ENCODE measurements around the gene NELL2. TPM values are rescaled to one million over a fixed set of nuclear protein-coding genes. Genes with fewer than 3 reads are reported as not detected.

NELL2 gene
- polyA plus RNA-seq, 3 donors = 0.09 to 0.98 (median 0.39) TPM

DNA sequence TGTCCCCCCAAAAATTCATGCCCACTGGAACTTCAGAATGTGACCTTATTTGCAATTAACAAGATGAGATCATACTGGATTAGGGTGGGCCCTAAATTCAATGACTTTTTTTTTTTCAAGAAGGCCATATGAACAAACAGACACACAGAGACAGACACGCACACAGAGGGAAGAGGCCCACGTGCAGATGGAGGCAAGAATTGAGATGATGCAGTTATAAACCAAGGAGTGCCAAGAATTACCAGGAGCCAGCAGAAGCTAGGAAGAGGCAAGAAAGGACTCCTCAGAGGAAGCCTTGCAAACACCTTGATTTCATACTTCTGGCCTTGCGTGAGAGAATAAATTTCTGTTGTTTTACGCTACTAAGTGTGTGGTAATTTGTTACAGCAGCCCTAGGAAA lies 33.4 kb downstream of the NELL2 start:
- Histone ChIP-seq H3K4me3 (replicated peaks in 1 of 3; ENCODE audit: low read depth in 2 of 3, low read length in 3 of 3) (no peak overlapping the region), H3K79me2 (ENCODE audit: insufficient read depth, low read length) (no peaks in the 10 kb centered on the region), H3K9me3 (replicated peaks in 1 of 2; ENCODE audit: control insufficient read depth in 1 of 2, insufficient read depth in 1 of 2, low read length in 2 of 2) (no peaks in the 10 kb centered on the region), H3K27ac (ENCODE audit: low read depth in 1 of 2, low read length in 2 of 2) (no peak overlapping the region), H4K20me1 (ENCODE audit: insufficient read depth, low read length) (no peaks in the 10 kb centered on the region), H3K9ac (ENCODE audit: insufficient read depth, low read length, poor library complexity, severe bottlenecking) (no peak overlapping the region), H3K4me2 (replicated peaks; ENCODE audit: extremely low read depth, low read length, poor library complexity, severe bottlenecking) (no peak overlapping the region), H3K4me1 (ENCODE audit: control insufficient read depth in 1 of 2, insufficient read depth in 2 of 2, low read length in 2 of 2) (no peaks in the 10 kb centered on the region), H3K27me3 (ENCODE audit: control insufficient read depth in 2 of 2, insufficient read depth in 2 of 2, low read length in 2 of 2) (no peaks in the 10 kb centered on the region), H3K36me3 (replicated peaks in 1 of 2; ENCODE audit: control insufficient read depth in 1 of 2, insufficient read depth in 2 of 2, low read length in 2 of 2) (no peaks in the 10 kb centered on the region), H2AFZ (ENCODE audit: insufficient read depth, low read depth, low read length, poor library complexity, severe bottlenecking) (no peak overlapping the region)
- Mint-ChIP-seq H3K9me3 (peaks cover 0 to 4% (median 1%) of the 10 kb centered on the region in 7 donors), H3K4me3 (no peak overlapping the region), H3K36me3 (no peaks in the 10 kb centered on the region), H3K27me3 (ENCODE audit: low read depth in 3 of 3) (peaks cover 0 to 3% (median 0%) of the 10 kb centered on the region in 3 donors), H3K27ac (no peak overlapping the region), H3K4me1 (no peaks in the 10 kb centered on the region)
- intact Hi-C loops (cut with micrococcal nuclease) = no loop called here
- WGBS (ENCODE audit: insufficient coverage) = 60% methylated on average over 1 of the region's 4 CpGs
- TF ChIP-seq, protein P1, sequence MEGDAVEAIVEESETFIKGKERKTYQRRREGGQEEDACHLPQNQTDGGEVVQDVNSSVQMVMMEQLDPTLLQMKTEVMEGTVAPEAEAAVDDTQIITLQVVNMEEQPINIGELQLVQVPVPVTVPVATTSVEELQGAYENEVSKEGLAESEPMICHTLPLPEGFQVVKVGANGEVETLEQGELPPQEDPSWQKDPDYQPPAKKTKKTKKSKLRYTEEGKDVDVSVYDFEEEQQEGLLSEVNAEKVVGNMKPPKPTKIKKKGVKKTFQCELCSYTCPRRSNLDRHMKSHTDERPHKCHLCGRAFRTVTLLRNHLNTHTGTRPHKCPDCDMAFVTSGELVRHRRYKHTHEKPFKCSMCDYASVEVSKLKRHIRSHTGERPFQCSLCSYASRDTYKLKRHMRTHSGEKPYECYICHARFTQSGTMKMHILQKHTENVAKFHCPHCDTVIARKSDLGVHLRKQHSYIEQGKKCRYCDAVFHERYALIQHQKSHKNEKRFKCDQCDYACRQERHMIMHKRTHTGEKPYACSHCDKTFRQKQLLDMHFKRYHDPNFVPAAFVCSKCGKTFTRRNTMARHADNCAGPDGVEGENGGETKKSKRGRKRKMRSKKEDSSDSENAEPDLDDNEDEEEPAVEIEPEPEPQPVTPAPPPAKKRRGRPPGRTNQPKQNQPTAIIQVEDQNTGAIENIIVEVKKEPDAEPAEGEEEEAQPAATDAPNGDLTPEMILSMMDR (IDR thresholded peaks at IDR 0.05) = no peak
- no peak for DNase-seq

DNA sequence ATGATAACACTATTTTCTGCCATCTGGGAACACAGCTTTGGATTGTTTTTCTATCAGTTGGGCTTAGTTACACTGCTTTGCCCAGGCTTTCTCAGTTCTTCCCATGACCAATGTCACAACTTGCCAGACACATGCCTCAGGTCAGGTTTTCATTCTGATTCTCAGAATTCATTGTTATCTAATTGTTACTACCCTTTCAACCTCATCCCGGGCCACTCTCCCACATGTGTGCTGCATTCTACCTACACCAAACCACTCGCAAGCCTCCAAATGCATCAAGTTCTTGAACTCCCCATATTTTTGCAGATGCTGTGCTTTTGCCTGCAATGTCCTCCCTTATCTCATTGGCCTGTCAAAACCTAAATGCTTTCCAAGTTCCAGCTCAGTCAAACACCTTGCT lies 36.3 kb downstream of the NELL2 start:
- no peaks in the 10 kb centered on the region for H3K9me3 ChIP-seq (replicated peaks in 1 of 2; ENCODE audit: control insufficient read depth in 1 of 2, insufficient read depth in 1 of 2, low read length in 2 of 2)
- H3K9ac ChIP-seq (ENCODE audit: insufficient read depth, low read length, poor library complexity, severe bottlenecking) = no peak overlapping the region
- intact Hi-C loops (cut with micrococcal nuclease) = no loop called here
- H3K4me2 ChIP-seq (replicated peaks; ENCODE audit: extremely low read depth, low read length, poor library complexity, severe bottlenecking) = no peak overlapping the region
- no peaks in the 10 kb centered on the region for H3K4me1 Mint-ChIP-seq
- no peak overlapping the region for H3K4me3 Mint-ChIP-seq
- H3K27me3 ChIP-seq (ENCODE audit: control insufficient read depth in 2 of 2, insufficient read depth in 2 of 2, low read length in 2 of 2) = no peaks in the 10 kb centered on the region
- H3K79me2 ChIP-seq (ENCODE audit: insufficient read depth, low read length) = no peaks in the 10 kb centered on the region
- no peaks in the 10 kb centered on the region for H3K36me3 ChIP-seq (replicated peaks in 1 of 2; ENCODE audit: control insufficient read depth in 1 of 2, insufficient read depth in 2 of 2, low read length in 2 of 2)
- H4K20me1 ChIP-seq (ENCODE audit: insufficient read depth, low read length) = no peaks in the 10 kb centered on the region
- H2AFZ ChIP-seq (ENCODE audit: insufficient read depth, low read depth, low read length, poor library complexity, severe bottlenecking) = no peak overlapping the region
- TF ChIP-seq, protein P1 (IDR thresholded peaks at IDR 0.05) = no peak
- no peak overlapping the region for H3K4me3 ChIP-seq (replicated peaks in 1 of 3; ENCODE audit: low read depth in 2 of 3, low read length in 3 of 3)
- H3K9me3 Mint-ChIP-seq = peaks cover 0 to 4% (median 1%) of the 10 kb centered on the region in 7 donors
- H3K36me3 Mint-ChIP-seq = no peaks in the 10 kb centered on the region
- H3K27ac Mint-ChIP-seq = no peak overlapping the region
- no peaks in the 10 kb centered on the region for H3K4me1 ChIP-seq (ENCODE audit: control insufficient read depth in 1 of 2, insufficient read depth in 2 of 2, low read length in 2 of 2)
- DNase-seq = no peak
- peaks cover 0 to 3% (median 0%) of the 10 kb centered on the region in 3 donors for H3K27me3 Mint-ChIP-seq (ENCODE audit: low read depth in 3 of 3)
- 100% methylated on average over 2 of the region's 2 CpGs for WGBS (ENCODE audit: insufficient coverage)
- no peak overlapping the region for H3K27ac ChIP-seq (ENCODE audit: low read depth in 1 of 2, low read length in 2 of 2)

All from CD14-positive monocyte (primary cell).